Activated naive CD4-positive, alpha-beta T cell treated with anti-CD3 and anti-CD28 coated beads for 36 hours (primary cell): ENCODE results near the gene MT1M. TPM values are rescaled to one million over a fixed set of nuclear protein-coding genes. Genes with fewer than 3 reads are reported as not detected.
"Not testable (repeated sequence)": the region's sequence is repeated elsewhere in the genome, so short reads cannot be mapped to it uniquely, and the experiment has no call there.

Experiments used
- CTCF ChIA-PET: fragments of 350-600 bp; sonication (Branson Sonifier 250); formaldehyde crosslinking; loops from one replicate; lab custom pipeline; 2021; ENCODE audit warnings: antibody characterized with exemption; lab: Charles Lee
- DNase-seq: peaks from one replicate; pipeline ENCODE4 v3.0.0-alpha.2; 2020
- H3K27ac Mint-ChIP-seq: one replicate; pipeline ENCODE4 v1.8.0; 2021; ENCODE audit warnings: mild to moderate bottlenecking, mixed read lengths
- H3K27me3 Mint-ChIP-seq: one replicate; pipeline ENCODE4 v1.8.0; 2021; ENCODE audit warnings: low read depth, mixed read lengths
- H3K36me3 Mint-ChIP-seq: one replicate; pipeline ENCODE4 v1.8.0; 2021; ENCODE audit warnings: low read depth, mixed read lengths
- H3K4me1 Mint-ChIP-seq: one replicate; pipeline ENCODE4 v1.8.0; 2021; ENCODE audit warnings: low read depth, mixed read lengths
- H3K4me3 Mint-ChIP-seq: one replicate; pipeline ENCODE4 v1.8.0; 2021; ENCODE audit warnings: mild to moderate bottlenecking, moderate library complexity, mixed read lengths
- H3K9me3 Mint-ChIP-seq: one replicate; pipeline ENCODE4 v1.8.0; 2021; ENCODE audit warnings: mixed read lengths
- intact Hi-C: fragments of 100-400 bp; cut with micrococcal nuclease; formaldehyde crosslinking; loops from one replicate; pipeline ENCODE4 v1.15.1; 2023
- total RNA-seq, 2 experiments: library from RNA; stranded (reverse); gene quantifications; one replicate each; pipeline ENCODE4 v1.2.3, GENCODE V29; 2021

Gene MT1M
- total RNA-seq, 2 experiments from 2014 or later: not detected

- DNase-seq, intact Hi-C loops, CTCF ChIA-PET, H3K27ac Mint-ChIP-seq, H3K4me3 Mint-ChIP-seq, H3K9me3 Mint-ChIP-seq, H3K36me3 Mint-ChIP-seq: not testable (repeated sequence)
- Mint-ChIP-seq H3K27me3 (peaks cover 34% of the 10 kb centered on the region), H3K4me1 (peaks cover 19% of the 10 kb centered on the region)
Observed at GRCh38 chr16:56621665-56622445, 10.6 kb upstream of the MT1M start.

- intact Hi-C loops, H3K9me3 Mint-ChIP-seq, H3K36me3 Mint-ChIP-seq, H3K4me3 Mint-ChIP-seq, DNase-seq, H3K27ac Mint-ChIP-seq: not testable (repeated sequence)
- CTCF ChIA-PET: interaction anchor here (1.3 to 1.5 kb wide), 2 partner anchors 19 to 79 kb away, joined by 6 to 7 read pairs; no protein-coding TSS in a partner anchor
- Mint-ChIP-seq H3K27me3 (peaks cover 30% of the 10 kb centered on the region), H3K4me1 (peaks cover 14% of the 10 kb centered on the region)
Observed at GRCh38 chr16:56623184-56623583, 9.3 kb upstream of the MT1M start.

- H3K9me3 Mint-ChIP-seq: no peaks in the 10 kb centered on the region
- peaks cover 14% of the 10 kb centered on the region for H3K4me1 Mint-ChIP-seq
- peaks cover 28% of the 10 kb centered on the region for H3K27me3 Mint-ChIP-seq
- no peaks in the 10 kb centered on the region for H3K36me3 Mint-ChIP-seq
- no peak for DNase-seq
- H3K4me3 Mint-ChIP-seq: no peak overlapping the region
- intact Hi-C loops: loop anchor here (2.0 kb wide), 1 partner anchor 19 kb away; no protein-coding TSS in a partner anchor
- CTCF ChIA-PET: interaction anchor here (1.3 to 1.5 kb wide), 2 partner anchors 20 to 78 kb away, joined by 6 to 7 read pairs; no protein-coding TSS in a partner anchor
- no peak overlapping the region for H3K27ac Mint-ChIP-seq
Observed at GRCh38 chr16:56623637-56624036, 8.8 kb upstream of the MT1M start.

GRCh38 chr16:56625140-56625942 is 7.1 kb upstream of the MT1M start, which contains the start of gene MT1E:
TSS of gene MT1E (plus strand) at chr16:56625781. CDS start at chr16:56625852, 71 bp downstream.
- DNase-seq: peak; percentile 61
- Mint-ChIP-seq H3K9me3 (no peaks in the 10 kb centered on the region), H3K4me1 (peaks cover 14% of the 10 kb centered on the region), H3K27ac (no peak within 1 kb of the TSS), H3K27me3 (peaks cover 25% of the 10 kb centered on the region), H3K36me3 (no peaks in the 10 kb centered on the region), H3K4me3 (peak within 1 kb of the TSS; percentile 76)
- CTCF ChIA-PET: interaction anchor here (1.2 kb wide), 1 partner anchor 77 kb away, joined by 6 read pairs; no protein-coding TSS in a partner anchor
- intact Hi-C loops: loop anchor here (1.0 to 2.0 kb wide), 4 partner anchors 11 to 57 kb away; partner anchors contain the start of genes MT1X and MT2A

- no peaks in the 10 kb centered on the region for H3K36me3 Mint-ChIP-seq
- intact Hi-C loops: loop anchor here (1.0 to 2.0 kb wide), 4 partner anchors 12 to 56 kb away; partner anchors contain the start of genes MT1X and MT2A
Observed at GRCh38 chr16:56625943-56626654, 6.4 kb upstream of the MT1M start.

GRCh38 chr16:56626685-56627084 is 5.8 kb upstream of the MT1M start:
- Mint-ChIP-seq H3K36me3 (no peaks in the 10 kb centered on the region), H3K4me3 (no peak overlapping the region), H3K27me3 (peaks cover 37% of the 10 kb centered on the region), H3K27ac (no peak overlapping the region), H3K4me1 (peaks cover 15% of the 10 kb centered on the region), H3K9me3 (no peaks in the 10 kb centered on the region)
- CTCF ChIA-PET: interaction anchor here (0.6 kb wide), 1 partner anchor 75 kb away, joined by 3 read pairs; no protein-coding TSS in a partner anchor
- intact Hi-C loops: no loop called here
- DNase-seq: no peak

More at GRCh38 chr16:56625943-56626654, 6.4 kb upstream of the MT1M start:
- Mint-ChIP-seq H3K4me1 (peaks cover 14% of the 10 kb centered on the region), H3K9me3 (no peaks in the 10 kb centered on the region), H3K27ac (no peak overlapping the region), H3K27me3 (peaks cover 31% of the 10 kb centered on the region), H3K4me3 (peak overlapping the region; percentile 68)
- DNase-seq: no peak
- CTCF ChIA-PET: interaction anchor here (1.2 kb wide), 1 partner anchor 76 kb away, joined by 6 read pairs; no protein-coding TSS in a partner anchor

- DNase-seq: no peak
- Mint-ChIP-seq H3K27ac (no peak overlapping the region), H3K27me3 (peaks cover 52% of the 10 kb centered on the region), H3K9me3 (no peaks in the 10 kb centered on the region), H3K4me1 (peaks cover 24% of the 10 kb centered on the region), H3K36me3 (no peaks in the 10 kb centered on the region), H3K4me3 (no peak overlapping the region)
- intact Hi-C loops: no loop called here
- CTCF ChIA-PET: interaction anchor here (0.7 kb wide), 2 partner anchors 52 to 155 kb away, joined by 3 read pairs; no protein-coding TSS in a partner anchor
Observed at GRCh38 chr16:56628486-56629350, 3.7 kb upstream of the MT1M start.

GRCh38 chr16:56629531-56629930 is 2.9 kb upstream of the MT1M start:
- CTCF ChIA-PET: interaction anchor here (1.8 kb wide), 1 partner anchor 14 kb away, joined by 7 read pairs; no protein-coding TSS in a partner anchor
- Mint-ChIP-seq H3K36me3 (no peaks in the 10 kb centered on the region), H3K4me3 (no peak overlapping the region), H3K9me3 (no peaks in the 10 kb centered on the region), H3K27ac (no peak overlapping the region), H3K4me1 (peaks cover 22% of the 10 kb centered on the region), H3K27me3 (peaks cover 57% of the 10 kb centered on the region)
- intact Hi-C loops: no loop called here
- no peak for DNase-seq

GRCh38 chr16:56630134-56630533 is 2.3 kb upstream of the MT1M start:
- H3K36me3 Mint-ChIP-seq: no peaks in the 10 kb centered on the region
- no peak overlapping the region for H3K27ac Mint-ChIP-seq
- no peak for DNase-seq
- H3K4me1 Mint-ChIP-seq: peaks cover 23% of the 10 kb centered on the region
- peaks cover 59% of the 10 kb centered on the region for H3K27me3 Mint-ChIP-seq
- CTCF ChIA-PET: interaction anchor here (0.6 to 1.8 kb wide), 3 partner anchors 13 to 72 kb away, joined by 3 to 7 read pairs (median 3); no protein-coding TSS in a partner anchor
- H3K9me3 Mint-ChIP-seq: no peaks in the 10 kb centered on the region
- intact Hi-C loops: no loop called here
- no peak overlapping the region for H3K4me3 Mint-ChIP-seq

GRCh38 chr16:56631197-56631596 is 1.3 kb upstream of the MT1M start:
- intact Hi-C loops: no loop called here
- CTCF ChIA-PET: interaction anchor here (1.5 to 1.8 kb wide), 2 partner anchors 12 to 71 kb away, joined by 3 to 7 read pairs; no protein-coding TSS in a partner anchor
- no peak overlapping the region for H3K4me3 Mint-ChIP-seq
- H3K36me3 Mint-ChIP-seq: no peaks in the 10 kb centered on the region
- no peak for DNase-seq
- H3K4me1 Mint-ChIP-seq: peaks cover 22% of the 10 kb centered on the region
- no peak overlapping the region for H3K27ac Mint-ChIP-seq
- H3K9me3 Mint-ChIP-seq: no peaks in the 10 kb centered on the region
- H3K27me3 Mint-ChIP-seq: peaks cover 59% of the 10 kb centered on the region

GRCh38 chr16:56631832-56632155 is 665 bp upstream of the MT1M start:
- H3K27ac Mint-ChIP-seq: no peak overlapping the region
- CTCF ChIA-PET: no interaction called here
- intact Hi-C loops: no loop called here
- no peak for DNase-seq
- H3K27me3 Mint-ChIP-seq: peaks cover 59% of the 10 kb centered on the region
- H3K4me1 Mint-ChIP-seq: peaks cover 24% of the 10 kb centered on the region
- no peaks in the 10 kb centered on the region for H3K9me3 Mint-ChIP-seq
- H3K4me3 Mint-ChIP-seq: peak overlapping the region; percentile 59
- H3K36me3 Mint-ChIP-seq: no peaks in the 10 kb centered on the region
